Effector CD8-positive, alpha-beta T cell (primary cell): ENCODE data around the gene GIPC1.
A peak's percentile ranks its signal among the peaks of the same experiment; 100 is the strongest.

Experiments used
- DNase-seq: peaks from one replicate; lab custom pipeline; 2025; lab: John Stamatoyannopoulos, UW

The GIPC1 gene

DNA sequence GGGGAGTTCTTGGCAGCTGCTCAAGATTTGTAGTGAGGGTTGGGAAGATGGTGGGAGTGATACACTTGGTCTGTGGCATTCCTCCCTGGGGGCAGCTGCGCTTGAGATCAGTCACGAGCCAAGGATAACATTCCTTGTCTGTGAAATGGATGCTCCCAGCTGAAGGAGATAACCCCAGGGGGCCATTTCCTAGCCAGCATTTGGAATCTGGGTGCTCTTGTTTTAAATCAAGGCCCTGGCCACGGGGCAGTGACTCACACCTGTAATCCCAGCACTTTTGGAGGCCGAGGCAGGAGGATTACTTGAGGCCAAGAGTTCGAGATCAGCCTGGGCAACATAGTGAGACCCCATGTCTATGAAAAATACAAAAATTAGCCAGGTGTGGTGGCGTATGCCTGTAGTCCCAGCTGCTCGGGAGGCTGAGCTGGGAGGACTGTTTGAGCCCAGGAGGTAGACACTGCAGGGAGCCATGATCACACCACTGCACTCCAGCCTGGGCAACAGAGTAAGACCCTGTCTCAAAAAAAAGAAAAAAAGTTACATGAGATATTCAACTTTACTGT lies 58.3 kb downstream of the GIPC1 start:
- DNase-seq = no peak

DNA sequence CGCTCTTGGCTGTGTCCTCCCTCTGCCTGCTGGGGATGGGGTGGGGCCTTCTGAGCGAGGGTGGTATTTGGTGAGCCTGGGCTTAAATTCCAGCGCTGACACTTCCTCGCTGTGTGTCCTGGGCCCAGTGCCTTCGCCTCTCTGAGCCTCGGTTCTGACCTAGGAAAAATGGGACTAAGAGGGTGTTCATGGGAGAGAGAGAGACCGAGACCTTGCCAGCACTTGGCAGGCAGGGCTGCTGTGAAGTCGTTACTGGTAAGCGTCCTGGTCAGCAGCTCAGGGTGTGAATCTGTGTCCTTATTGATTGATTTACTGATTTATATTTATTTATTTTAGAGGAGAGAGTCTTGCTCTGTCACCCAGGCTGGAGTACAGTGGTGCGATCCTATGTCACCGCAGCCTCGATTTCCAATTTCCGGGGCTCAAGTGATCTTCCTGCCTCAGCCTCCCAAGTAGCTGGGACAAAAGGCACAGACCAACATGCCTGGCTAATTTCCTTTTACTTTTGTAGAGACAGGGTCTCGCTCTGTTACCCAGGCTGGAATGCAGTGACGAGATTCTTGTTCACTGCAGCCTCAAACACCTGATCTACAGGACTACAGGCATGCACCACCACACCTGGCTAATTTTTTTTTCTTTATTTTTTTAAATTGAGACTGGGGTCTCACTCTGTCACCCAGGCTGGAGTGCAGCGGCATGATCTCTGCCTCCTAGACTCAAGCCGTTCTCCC lies 60.4 kb downstream of the GIPC1 start:
- DNase-seq = no peak

DNA sequence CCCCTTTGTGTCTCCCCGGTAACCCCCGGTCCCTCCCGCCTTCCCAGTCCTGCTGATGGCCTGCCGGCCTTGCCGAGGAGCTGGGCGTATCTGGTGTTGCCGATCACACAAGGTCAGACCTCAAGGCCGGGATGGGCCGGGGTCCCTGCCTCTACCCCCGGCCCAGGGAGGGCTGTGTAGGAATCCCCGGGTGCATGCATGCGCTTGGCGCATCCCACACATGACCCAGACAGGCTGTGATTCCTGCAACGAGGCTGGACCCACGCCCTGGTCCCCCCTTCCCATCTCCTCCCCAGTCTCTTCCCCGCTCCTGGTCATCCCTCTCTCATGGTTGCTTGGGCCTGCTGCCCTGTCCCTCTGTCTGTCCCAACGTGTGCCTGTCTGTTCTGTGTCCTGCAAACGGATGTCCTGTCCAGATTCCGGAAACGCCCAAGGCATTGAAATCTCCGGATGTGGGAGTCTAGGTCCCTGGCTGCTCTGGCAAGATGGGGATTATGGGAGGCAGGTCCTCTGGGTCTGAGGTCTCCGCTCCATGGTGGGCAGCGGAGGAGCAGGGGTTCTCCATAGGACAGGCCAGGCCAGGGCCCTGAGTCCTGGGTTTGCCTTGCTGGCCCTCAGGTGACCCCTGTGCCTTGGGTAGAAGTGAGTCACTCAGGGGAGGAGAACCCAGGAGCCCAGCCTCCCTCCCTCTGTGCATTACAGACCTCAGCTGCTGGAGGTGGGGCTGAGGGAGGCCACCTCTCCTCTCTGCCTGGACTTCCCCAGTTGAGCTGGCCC lies 61.2 kb downstream of the GIPC1 start:
- DNase-seq = no peak

DNA sequence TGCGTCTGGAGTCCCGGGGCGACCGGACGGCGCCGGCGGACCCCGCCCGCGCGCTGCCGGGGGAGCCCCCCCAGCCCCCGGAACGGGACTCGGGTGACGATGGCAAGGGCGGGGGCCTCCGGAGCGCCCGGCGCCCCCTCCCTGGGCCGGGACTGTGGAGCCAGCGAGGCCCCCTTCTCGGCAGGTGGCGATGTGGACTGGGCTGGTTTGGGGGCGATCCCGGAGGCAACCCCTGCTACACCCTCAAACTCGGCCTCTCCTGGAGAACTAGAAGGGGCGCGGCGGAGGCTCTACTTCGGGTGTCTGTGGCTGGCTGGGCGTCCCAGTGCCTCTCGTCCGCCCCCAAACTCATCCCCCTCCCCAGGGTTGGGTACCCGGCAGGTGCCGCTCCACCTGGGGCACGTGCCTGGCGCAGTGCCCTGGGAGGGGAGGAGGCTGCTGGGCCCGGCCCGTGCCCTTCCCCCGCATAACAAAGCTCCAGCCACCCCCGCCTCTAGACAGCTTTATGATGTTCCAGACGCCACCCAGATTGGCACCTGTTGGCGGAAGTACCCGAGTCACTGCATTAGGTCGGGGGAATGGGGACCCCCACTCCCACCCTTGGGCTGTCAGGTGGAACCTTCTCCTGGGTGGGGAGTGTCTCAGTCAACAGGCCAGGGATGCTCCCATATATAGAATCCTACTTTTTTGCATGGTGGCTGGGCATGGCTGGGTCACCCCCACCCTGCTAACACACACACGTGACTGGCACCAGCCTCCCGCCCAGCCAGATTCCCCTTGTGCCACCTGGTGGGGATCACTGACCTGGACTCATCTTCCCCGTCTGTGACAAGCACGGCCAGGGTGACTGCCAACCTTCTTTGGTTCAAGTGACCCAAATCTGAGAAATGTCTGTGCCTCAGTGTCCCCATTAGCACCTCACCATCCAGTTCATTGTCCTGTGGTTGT lies 62.1 kb downstream of the GIPC1 start:
- DNase-seq = peak; percentile 39

DNA sequence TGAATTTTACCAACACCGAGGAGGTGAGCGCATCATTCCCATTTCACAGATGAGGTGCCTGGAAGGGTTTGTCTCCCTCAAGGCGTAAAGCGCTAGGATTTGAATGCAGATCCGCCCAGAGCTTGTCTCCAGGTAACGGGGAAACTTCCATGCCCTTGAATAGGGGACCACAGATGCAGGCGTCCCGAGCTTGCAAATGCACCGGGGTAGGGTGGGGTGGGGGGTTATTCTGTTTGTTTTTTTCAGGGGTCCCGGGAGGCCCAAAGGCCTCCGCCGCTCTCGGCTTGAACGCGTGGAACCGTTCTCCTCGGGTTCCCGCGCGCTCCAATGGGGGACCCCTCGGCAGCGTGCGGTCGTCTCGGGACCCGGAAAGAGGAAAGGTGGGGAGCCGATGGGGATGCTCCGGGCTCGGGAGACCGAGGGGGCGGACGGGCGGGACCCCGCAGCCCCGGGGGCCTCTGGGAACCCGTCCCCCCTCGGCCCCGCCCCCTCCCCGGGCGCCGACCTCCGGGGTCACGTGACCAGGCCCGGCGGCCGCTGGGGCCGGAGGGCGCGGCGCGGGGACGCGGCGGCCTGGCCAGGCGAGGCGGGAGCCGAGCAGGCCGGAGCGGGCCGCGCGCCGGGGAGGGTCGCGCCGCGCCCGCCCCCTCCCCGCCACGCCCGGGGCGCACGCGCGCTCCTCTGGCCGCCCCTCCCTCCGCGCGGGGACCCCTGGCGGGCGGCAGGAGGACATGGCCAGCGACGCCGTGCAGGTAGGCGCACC lies 63.0 kb downstream of the GIPC1 start, which contains the start of gene PKN1:
PKN1 (plus strand) TSS at position 516 of the 763 bp plus-strand sequence; CDS start at position 732, 216 bp downstream.
- peak; percentile 31 for DNase-seq

DNA sequence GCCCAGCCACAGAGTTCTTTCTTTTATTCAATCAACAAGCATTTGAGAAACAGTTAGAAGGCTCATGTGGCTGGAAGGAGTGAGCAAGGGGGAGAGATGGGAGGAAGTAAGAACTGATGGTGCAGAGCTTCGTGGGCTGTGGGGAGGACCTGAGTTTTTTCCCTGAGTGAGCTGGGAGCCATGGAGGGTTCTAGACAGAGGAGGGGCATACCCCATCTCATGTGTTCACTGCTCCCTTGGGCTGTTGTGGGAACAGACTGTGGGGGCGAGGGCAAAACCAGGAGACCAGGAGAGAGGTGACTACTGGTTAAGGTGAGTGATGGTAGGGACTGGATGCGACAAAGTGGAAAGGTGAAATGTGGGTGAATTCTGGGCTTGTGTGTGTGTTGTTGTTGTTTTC lies 65.2 kb downstream of the GIPC1 start:
- no peak for DNase-seq

DNA sequence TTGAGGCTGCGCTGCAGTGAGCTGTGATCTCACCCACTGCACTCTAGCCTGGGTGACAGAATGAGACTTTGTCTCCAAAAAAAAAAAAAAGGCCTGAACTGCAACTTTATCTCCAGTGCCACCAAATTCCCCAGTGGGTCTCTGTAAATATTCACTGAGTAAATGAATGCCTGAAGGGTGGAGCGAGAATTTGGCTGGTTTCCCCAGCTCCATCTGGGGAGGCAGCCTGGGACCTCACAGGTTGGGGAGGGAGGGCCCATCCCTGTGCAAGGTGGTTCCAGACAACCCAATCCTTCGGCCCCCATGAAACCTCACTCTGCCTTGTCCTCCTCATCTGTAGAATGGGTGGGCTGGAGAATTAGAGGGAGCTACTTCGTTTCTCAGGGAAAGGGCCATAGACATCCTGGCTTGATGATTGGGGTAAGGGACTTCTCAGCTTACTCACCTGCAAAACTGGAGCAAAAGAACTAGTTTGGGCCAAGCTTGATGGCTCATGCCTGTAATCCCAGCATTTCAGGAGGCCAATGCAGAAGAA lies 67.0 kb downstream of the GIPC1 start:
- no peak for DNase-seq
